ENCODE measurements around the gene SLC18A3. TPM values are rescaled to one million over a fixed set of nuclear protein-coding genes. Genes with fewer than 3 reads are reported as not detected.

Gene SLC18A3
- total and polyA plus RNA-seq, 3 donors from 2014 or later: not detected

GRCh38 chr10:49618821-49619220 is 8.7 kb downstream of the SLC18A3 start:
- intact Hi-C loops (cut with DNase I; ENCODE audit: low total_unique reads): no loop called here
- Histone ChIP-seq H3K36me3 (ENCODE audit: low read depth, missing control alignments) (no peaks in the 10 kb centered on the region), H3K4me3 (no peak overlapping the region), H3K9me3 (no peaks in the 10 kb centered on the region), H3K27me3 (no peaks in the 10 kb centered on the region), H3K4me1 (no peaks in the 10 kb centered on the region), H3K27ac (no peak overlapping the region)
- no peak for TF ChIP-seq CTCF (IDR thresholded peaks at IDR 0.05)
- TF ChIP-seq POLR2A (IDR thresholded peaks at IDR 0.05): no peak
- 73 to 80% methylated on average over 2 of the region's 2 CpGs for WGBS, 2 donors
- DNase-seq: no peak

GRCh38 chr10:49619613-49620012 is 9.5 kb downstream of the SLC18A3 start:
- Histone ChIP-seq H3K27me3 (no peaks in the 10 kb centered on the region), H3K4me3 (no peak overlapping the region), H3K9me3 (no peaks in the 10 kb centered on the region), H3K36me3 (ENCODE audit: low read depth, missing control alignments) (no peaks in the 10 kb centered on the region), H3K27ac (no peak overlapping the region), H3K4me1 (no peaks in the 10 kb centered on the region)
- no peak for TF ChIP-seq CTCF (IDR thresholded peaks at IDR 0.05)
- no peak for TF ChIP-seq POLR2A (IDR thresholded peaks at IDR 0.05)
- 61 to 66% methylated on average over 10 of the region's 10 CpGs for WGBS, 2 donors
- intact Hi-C loops (cut with DNase I; ENCODE audit: low total_unique reads): no loop called here
- DNase-seq: no peak

GRCh38 chr10:49620286-49620810 is 10.2 kb downstream of the SLC18A3 start:
- DNase-seq: no peak
- Histone ChIP-seq H3K27me3 (no peaks in the 10 kb centered on the region), H3K9me3 (no peaks in the 10 kb centered on the region), H3K4me3 (no peak overlapping the region), H3K36me3 (ENCODE audit: low read depth, missing control alignments) (no peaks in the 10 kb centered on the region), H3K27ac (no peak overlapping the region), H3K4me1 (no peaks in the 10 kb centered on the region)
- TF ChIP-seq CTCF (IDR thresholded peaks at IDR 0.05) (no peak), POLR2A (IDR thresholded peaks at IDR 0.05) (no peak)
- intact Hi-C loops (cut with DNase I; ENCODE audit: low total_unique reads): no loop called here
- 84 to 88% methylated on average over 7 to 12 of the region's 12 CpGs for WGBS, 2 donors

- intact Hi-C loops (cut with DNase I; ENCODE audit: low total_unique reads): no loop called here
- no peak overlapping the region for H3K27ac ChIP-seq
- H3K36me3 ChIP-seq (ENCODE audit: low read depth, missing control alignments): no peaks in the 10 kb centered on the region
- no peaks in the 10 kb centered on the region for H3K4me1 ChIP-seq
- no peaks in the 10 kb centered on the region for H3K9me3 ChIP-seq
- no peaks in the 10 kb centered on the region for H3K27me3 ChIP-seq
- TF ChIP-seq CTCF (IDR thresholded peaks at IDR 0.05): no peak
- no peak overlapping the region for H3K4me3 ChIP-seq
- 34 to 56% methylated on average over 4 to 6 of the region's 6 CpGs for WGBS, 2 donors
- DNase-seq: no peak
These were observed 10.8 kb downstream of the SLC18A3 start for GRCh38 chr10:49620841-49621378.

- Histone ChIP-seq H3K27ac (no peak overlapping the region), H3K4me3 (no peak overlapping the region), H3K9me3 (no peaks in the 10 kb centered on the region), H3K27me3 (no peaks in the 10 kb centered on the region), H3K36me3 (ENCODE audit: low read depth, missing control alignments) (no peaks in the 10 kb centered on the region), H3K4me1 (no peaks in the 10 kb centered on the region)
- TF ChIP-seq POLR2A (IDR thresholded peaks at IDR 0.05) (no peak), CTCF (IDR thresholded peaks at IDR 0.05) (no peak)
- intact Hi-C loops (cut with DNase I; ENCODE audit: low total_unique reads): no loop called here
- 59 to 70% methylated on average over 6 of the region's 6 CpGs for WGBS, 2 donors
- DNase-seq: no peak
These were observed 11.5 kb downstream of the SLC18A3 start for GRCh38 chr10:49621561-49621960.

All from testis (tissue), 3 donors.